Natural killer cell treated with Interleukin-12 subunit alpha and Interleukin-12 subunit beta and Interleukin-15 and Interleukin-18, amount 100 ng/mL, for 72 hours (primary cell): Measurements from ENCODE around the gene TAS2R16. TPM values are rescaled to one million over a fixed set of nuclear protein-coding genes. Genes with fewer than 3 reads are reported as not detected.

Experiments
- ATAC-seq, 2 donors: fragments of 150-1000 bp; cut with Tn5 transposase in 1 of 2; sonication (Bioruptor Pico), chemical (Tn5 transposase) in 1 of 2; 2 replicates each; pipeline ENCODE4 v1.10.0; 2021
- DNase-seq: peaks from one replicate; pipeline ENCODE4 v3.0.0; 2022; ENCODE audit warnings: low spot score
- H3K27ac Mint-ChIP-seq, 2 donors: 1 replicate in 1 of 2; 2 replicates in 1 of 2; pipeline ENCODE4 v1.8.0; 2022; ENCODE audit warnings: mixed read lengths in 2 of 2, mild to moderate bottlenecking in 1 of 2, moderate library complexity in 1 of 2
- H3K27me3 Mint-ChIP-seq, 2 donors: 1 replicate in 1 of 2; 2 replicates in 1 of 2; pipeline ENCODE4 v1.8.0; 2022; ENCODE audit warnings: mixed read lengths in 2 of 2
- H3K36me3 Mint-ChIP-seq: one replicate; pipeline ENCODE4 v1.8.0; 2022; ENCODE audit warnings: mixed read lengths
- H3K4me1 Mint-ChIP-seq, 2 donors: 1 replicate in 1 of 2; 2 replicates in 1 of 2; pipeline ENCODE4 v1.8.0; 2022; ENCODE audit warnings: low read depth in 2 of 2, mixed read lengths in 2 of 2, mild to moderate bottlenecking in 1 of 2
- H3K4me3 Mint-ChIP-seq: one replicate; pipeline ENCODE4 v1.8.0; 2022; ENCODE audit warnings: mixed read lengths
- H3K9me3 Mint-ChIP-seq: 2 replicates; pipeline ENCODE4 v1.8.0; 2022; ENCODE audit warnings: mixed read lengths
- total RNA-seq, 2 donors: library from RNA; stranded (reverse); gene quantifications; one replicate each; pipeline ENCODE4 v1.2.3, GENCODE V29; 2022

TAS2R16 gene
- not detected for total RNA-seq

- Mint-ChIP-seq H3K9me3 (peaks cover 33% of the 10 kb centered on the region), H3K27me3 (no peaks in the 10 kb centered on the region), H3K4me1 (no peaks in the 10 kb centered on the region), H3K36me3 (peaks cover 7% of the 10 kb centered on the region), H3K27ac (no peak within 1 kb of the TSS), H3K4me3 (no peak within 1 kb of the TSS)
- no peak for DNase-seq
- no peak for ATAC-seq
These were observed at the start of gene TAS2R16 for GRCh38 chr7:122995600-122995999. Gene TAS2R16 (minus strand): TSS chr7:122995700. CDS start chr7:122995634, 66 bp downstream.

- Mint-ChIP-seq H3K4me3 (no peak overlapping the region), H3K36me3 (peaks cover 6% of the 10 kb centered on the region), H3K9me3 (peaks cover 15% of the 10 kb centered on the region), H3K4me1 (no peaks in the 10 kb centered on the region), H3K27ac (no peak overlapping the region), H3K27me3 (no peaks in the 10 kb centered on the region)
- DNase-seq (no peak), ATAC-seq (no peak)
These were observed 48.1 kb upstream of the TAS2R16 start for GRCh38 chr7:123043642-123044041.

- H3K27me3 Mint-ChIP-seq, result no peaks in the 10 kb centered on the region
- no peak overlapping the region for H3K27ac Mint-ChIP-seq
- ATAC-seq, result no peak
- peaks cover 4% of the 10 kb centered on the region for H3K36me3 Mint-ChIP-seq
- no peak for DNase-seq
- peaks cover 13% of the 10 kb centered on the region for H3K9me3 Mint-ChIP-seq
- H3K4me1 Mint-ChIP-seq, result no peaks in the 10 kb centered on the region
- H3K4me3 Mint-ChIP-seq, result no peak overlapping the region
These were observed 45.6 kb upstream of the TAS2R16 start for GRCh38 chr7:123041101-123041500.

- no peak for DNase-seq
- H3K4me1 Mint-ChIP-seq, result no peaks in the 10 kb centered on the region
- H3K27me3 Mint-ChIP-seq, result no peaks in the 10 kb centered on the region
- peaks cover 7% of the 10 kb centered on the region for H3K9me3 Mint-ChIP-seq
- no peak overlapping the region for H3K27ac Mint-ChIP-seq
- ATAC-seq, result no peak
- H3K4me3 Mint-ChIP-seq, result no peak overlapping the region
- H3K36me3 Mint-ChIP-seq, result peaks cover 4% of the 10 kb centered on the region
These were observed 43.8 kb upstream of the TAS2R16 start for GRCh38 chr7:123039269-123039668.

- H3K4me3 Mint-ChIP-seq, result no peak overlapping the region
- H3K36me3 Mint-ChIP-seq, result peaks cover 4% of the 10 kb centered on the region
- no peaks in the 10 kb centered on the region for H3K27me3 Mint-ChIP-seq
- no peak for DNase-seq
- H3K27ac Mint-ChIP-seq, result no peak overlapping the region
- no peak for ATAC-seq
- H3K4me1 Mint-ChIP-seq, result no peaks in the 10 kb centered on the region
- H3K9me3 Mint-ChIP-seq, result peaks cover 22% of the 10 kb centered on the region
These were observed 38.6 kb upstream of the TAS2R16 start for GRCh38 chr7:123034106-123034505.

GRCh38 chr7:123030631-123031030, 35.1 kb upstream of the TAS2R16 start:
- Mint-ChIP-seq H3K4me3 (no peak overlapping the region), H3K9me3 (peaks cover 26% of the 10 kb centered on the region), H3K4me1 (no peaks in the 10 kb centered on the region), H3K27ac (no peak overlapping the region), H3K36me3 (no peaks in the 10 kb centered on the region), H3K27me3 (no peaks in the 10 kb centered on the region)
- DNase-seq (no peak), ATAC-seq (no peak)

GRCh38 chr7:123028339-123028738, 32.8 kb upstream of the TAS2R16 start:
- H3K27ac Mint-ChIP-seq, result no peak overlapping the region
- H3K4me3 Mint-ChIP-seq, result no peak overlapping the region
- peaks cover 21% of the 10 kb centered on the region for H3K9me3 Mint-ChIP-seq
- no peaks in the 10 kb centered on the region for H3K27me3 Mint-ChIP-seq
- H3K36me3 Mint-ChIP-seq, result no peaks in the 10 kb centered on the region
- DNase-seq (no peak), ATAC-seq (no peak)
- H3K4me1 Mint-ChIP-seq, result no peaks in the 10 kb centered on the region

GRCh38 chr7:123026251-123026650, 30.8 kb upstream of the TAS2R16 start:
- peaks cover 18% of the 10 kb centered on the region for H3K9me3 Mint-ChIP-seq
- no peak overlapping the region for H3K27ac Mint-ChIP-seq
- no peaks in the 10 kb centered on the region for H3K4me1 Mint-ChIP-seq
- no peaks in the 10 kb centered on the region for H3K27me3 Mint-ChIP-seq
- peaks cover 9% of the 10 kb centered on the region for H3K36me3 Mint-ChIP-seq
- DNase-seq (no peak), ATAC-seq (no peak)
- H3K4me3 Mint-ChIP-seq, result no peak overlapping the region

- H3K9me3 Mint-ChIP-seq, result peaks cover 15% of the 10 kb centered on the region
- H3K4me1 Mint-ChIP-seq, result no peaks in the 10 kb centered on the region
- H3K27ac Mint-ChIP-seq, result no peak overlapping the region
- H3K4me3 Mint-ChIP-seq, result no peak overlapping the region
- no peaks in the 10 kb centered on the region for H3K27me3 Mint-ChIP-seq
- H3K36me3 Mint-ChIP-seq, result peaks cover 9% of the 10 kb centered on the region
- ATAC-seq (no peak), DNase-seq (no peak)
These were observed 29.7 kb upstream of the TAS2R16 start for GRCh38 chr7:123024989-123025758.

- H3K27ac Mint-ChIP-seq, result no peak overlapping the region
- H3K4me3 Mint-ChIP-seq, result no peak overlapping the region
- peaks cover 16% of the 10 kb centered on the region for H3K9me3 Mint-ChIP-seq
- DNase-seq, result no peak
- no peaks in the 10 kb centered on the region for H3K4me1 Mint-ChIP-seq
- H3K36me3 Mint-ChIP-seq, result peaks cover 9% of the 10 kb centered on the region
- no peak for ATAC-seq
- no peaks in the 10 kb centered on the region for H3K27me3 Mint-ChIP-seq
These were observed 27.6 kb upstream of the TAS2R16 start for GRCh38 chr7:123023126-123023525.

GRCh38 chr7:123022576-123022975, 27.1 kb upstream of the TAS2R16 start:
- peaks cover 9% of the 10 kb centered on the region for H3K36me3 Mint-ChIP-seq
- no peak for ATAC-seq
- H3K27me3 Mint-ChIP-seq, result no peaks in the 10 kb centered on the region
- H3K9me3 Mint-ChIP-seq, result peaks cover 14% of the 10 kb centered on the region
- H3K4me1 Mint-ChIP-seq, result no peaks in the 10 kb centered on the region
- no peak overlapping the region for H3K4me3 Mint-ChIP-seq
- DNase-seq, result no peak
- no peak overlapping the region for H3K27ac Mint-ChIP-seq

GRCh38 chr7:123012435-123012834, 16.9 kb upstream of the TAS2R16 start:
- no peaks in the 10 kb centered on the region for H3K36me3 Mint-ChIP-seq
- H3K4me1 Mint-ChIP-seq, result no peaks in the 10 kb centered on the region
- no peak for ATAC-seq
- H3K9me3 Mint-ChIP-seq, result peaks cover 36% of the 10 kb centered on the region
- no peaks in the 10 kb centered on the region for H3K27me3 Mint-ChIP-seq
- H3K27ac Mint-ChIP-seq, result no peak overlapping the region
- no peak overlapping the region for H3K4me3 Mint-ChIP-seq
- no peak for DNase-seq

GRCh38 chr7:123011766-123012369, 16.4 kb upstream of the TAS2R16 start:
- no peak overlapping the region for H3K4me3 Mint-ChIP-seq
- H3K36me3 Mint-ChIP-seq, result no peaks in the 10 kb centered on the region
- H3K9me3 Mint-ChIP-seq, result peaks cover 35% of the 10 kb centered on the region
- ATAC-seq (no peak), DNase-seq (no peak)
- H3K27me3 Mint-ChIP-seq, result no peaks in the 10 kb centered on the region
- H3K4me1 Mint-ChIP-seq, result no peaks in the 10 kb centered on the region
- no peak overlapping the region for H3K27ac Mint-ChIP-seq

- Mint-ChIP-seq H3K4me1 (no peaks in the 10 kb centered on the region), H3K36me3 (no peaks in the 10 kb centered on the region), H3K27ac (no peak overlapping the region), H3K9me3 (peaks cover 23% of the 10 kb centered on the region), H3K4me3 (no peak overlapping the region), H3K27me3 (no peaks in the 10 kb centered on the region)
- no peak for DNase-seq
- no peak for ATAC-seq
These were observed 9.4 kb upstream of the TAS2R16 start for GRCh38 chr7:123004931-123005330.
